H1 (cell line): ENCODE results near the gene PPP1CB. TPM values are rescaled to one million over a fixed set of nuclear protein-coding genes. Genes with fewer than 3 reads are reported as not detected.
"Not testable (repeated sequence)": the region's sequence is repeated elsewhere in the genome, so short reads cannot be mapped to it uniquely, and the experiment has no call there.

ENCODE experiments used
- CTCF ChIA-PET: fragments of 300-600 bp; sonication (Branson Sonifier 250); formaldehyde crosslinking; loops from one replicate; lab custom pipeline; 2021; ENCODE audit not compliant: partially characterized antibody; lab: Charles Lee
- POLR2A ChIA-PET: fragments of 300-600 bp; sonication (Branson Sonifier 250); formaldehyde crosslinking; loops from one replicate; lab custom pipeline; 2021; ENCODE audit warnings: inconsistent platforms; ENCODE audit not compliant: partially characterized antibody; lab: Charles Lee
- DNase-seq, 2 experiments: peaks; one replicate each; pipeline versions ENCODE4 v3.0.0 to v3.0.0-alpha.2; 2010 to 2022; ENCODE audit warnings: low spot score in 2 of 2, low read depth in 1 of 2, mixed read lengths in 1 of 2
- FAIRE-seq: peaks from 2 replicates; lab custom pipeline; 2011; peaks lifted over from hg19 to GRCh38; lab: Jason Lieb, UNC
- H2AFZ ChIP-seq: 2 replicates; pipeline ENCODE4 v1.8.1; 2012; ENCODE audit warnings: low read length, inconsistent platforms
- H2AK5ac ChIP-seq: 2 replicates; pipeline ENCODE4 v1.6.1; 2013; ENCODE audit warnings: low read depth, low read length
- H2BK120ac ChIP-seq: replicated peaks from 2 replicates; pipeline ENCODE3; 2013; ENCODE audit warnings: low read depth, low read length, inconsistent platforms
- H2BK12ac ChIP-seq: 2 replicates; pipeline ENCODE4 v1.6.1; 2013; ENCODE audit warnings: low read depth, low read length
- H2BK15ac ChIP-seq: 2 replicates; pipeline ENCODE4 v1.6.1; 2013; ENCODE audit warnings: low read length
- H2BK20ac ChIP-seq: 2 replicates; pipeline ENCODE4 v1.6.1; 2013; ENCODE audit warnings: low read length
- H2BK5ac ChIP-seq: 2 replicates; pipeline ENCODE4 v1.6.1; 2013; ENCODE audit warnings: low read depth, low read length
- H3K14ac ChIP-seq: 2 replicates; pipeline ENCODE4 v1.6.1; 2013; ENCODE audit warnings: inconsistent platforms; ENCODE audit not compliant: insufficient read length
- H3K18ac ChIP-seq: 2 replicates; pipeline ENCODE4 v1.6.1; 2013; ENCODE audit warnings: low read length; ENCODE audit errors: extremely low read depth
- H3K23ac ChIP-seq: 2 replicates; pipeline ENCODE4 v1.6.1; 2013; ENCODE audit warnings: inconsistent platforms; ENCODE audit not compliant: insufficient read length
- H3K23me2 ChIP-seq: 2 replicates; pipeline ENCODE4 v1.6.1; 2013; ENCODE audit warnings: low read depth, low read length
- H3K27ac ChIP-seq: 2 replicates; pipeline ENCODE4 v1.6.1; 2011; ENCODE audit warnings: low read depth, low read length, inconsistent platforms
- H3K27me3 ChIP-seq, 4 experiments: replicated peaks in 1 of 4; 1 replicate in 1 of 4; 2 replicates in 3 of 4; pipeline versions ENCODE4 v1.6.1 to v1.8.1; 2011 to 2013; ENCODE audit warnings: low read length in 3 of 4, mild to moderate bottlenecking in 3 of 4, inconsistent platforms in 2 of 4, mixed read lengths in 2 of 4, moderate library complexity in 1 of 4; ENCODE audit not compliant: control insufficient read depth in 3 of 4, insufficient read depth in 3 of 4; ENCODE audit errors: extremely low read depth in 1 of 4
- H3K36me3 ChIP-seq, 4 experiments: 2 replicates each; pipeline versions ENCODE4 v1.6.1 to v1.8.1; 2011 to 2013; ENCODE audit warnings: mild to moderate bottlenecking in 4 of 4, low read length in 3 of 4, moderate library complexity in 2 of 4, control low read depth in 1 of 4, inconsistent platforms in 1 of 4; ENCODE audit not compliant: insufficient read depth in 4 of 4, control insufficient read depth in 2 of 4
- H3K4ac ChIP-seq: replicated peaks from 2 replicates; pipeline ENCODE3; 2013; ENCODE audit warnings: low read length, low read depth, mixed read lengths, inconsistent platforms; ENCODE audit not compliant: insufficient read length
- H3K4me1 ChIP-seq, 4 experiments: replicated peaks in 1 of 4; 1 replicate in 1 of 4; 2 replicates in 3 of 4; pipeline versions ENCODE4 v1.6.1 to v1.8.1; 2011 to 2013; ENCODE audit warnings: low read length in 3 of 4, inconsistent platforms in 2 of 4, mixed read lengths in 1 of 4; ENCODE audit not compliant: insufficient read depth in 4 of 4, control insufficient read depth in 3 of 4
- H3K4me2 ChIP-seq, 2 experiments: 2 replicates each; pipeline versions ENCODE4 v1.6.1 to v1.8.1; 2011 to 2013; ENCODE audit warnings: low read depth in 2 of 2, low read length in 2 of 2, control low read depth in 1 of 2, inconsistent platforms in 1 of 2, mild to moderate bottlenecking in 1 of 2; ENCODE audit not compliant: insufficient read depth in 1 of 2
- H3K4me3 ChIP-seq, 4 experiments: fragments of 200-600, 300-600 bp in 1 of 4; sonication (generic), shearing (Covaris generic), sonication (Bioruptor Twin) in 1 of 4; 2 replicates each; pipeline versions ENCODE4 v1.5.1 to v1.8.1; 2011 to 2016; ENCODE audit warnings: low read length in 4 of 4, low read depth in 3 of 4, control low read depth in 2 of 4, inconsistent platforms in 2 of 4, mild to moderate bottlenecking in 2 of 4, mixed read lengths in 1 of 4, moderate library complexity in 1 of 4; ENCODE audit not compliant: insufficient read depth in 2 of 4; ENCODE audit errors: extremely low read depth in 1 of 4
- H3K56ac ChIP-seq: replicated peaks from 2 replicates; pipeline ENCODE3; 2013; ENCODE audit warnings: low read depth, mild to moderate bottlenecking, mixed read lengths, low read length, inconsistent platforms; ENCODE audit not compliant: insufficient read length
- H3K79me1 ChIP-seq: 2 replicates; pipeline ENCODE4 v1.6.1; 2013; ENCODE audit warnings: low read depth, low read length, control low read depth
- H3K79me2 ChIP-seq, 2 experiments: 2 replicates each; pipeline versions ENCODE4 v1.6.1 to v1.8.1; 2012 to 2013; ENCODE audit warnings: low read length in 2 of 2, mild to moderate bottlenecking in 2 of 2, inconsistent platforms in 1 of 2; ENCODE audit not compliant: insufficient read depth in 2 of 2, control insufficient read depth in 1 of 2
- H3K9ac ChIP-seq, 4 experiments: replicated peaks in 1 of 4; 1 replicate in 1 of 4; 2 replicates in 3 of 4; pipeline versions ENCODE4 v1.6.1 to v1.8.1; 2011 to 2013; ENCODE audit warnings: low read depth in 3 of 4, low read length in 3 of 4, control low read depth in 2 of 4, mild to moderate bottlenecking in 2 of 4, moderate library complexity in 2 of 4, inconsistent platforms in 1 of 4; ENCODE audit errors: extremely low read depth in 1 of 4
- H3K9me3 ChIP-seq, 2 experiments: 2 replicates each; pipeline versions ENCODE4 v1.6.1 to v1.8.1; 2012 to 2013; ENCODE audit warnings: mild to moderate bottlenecking in 2 of 2, moderate library complexity in 2 of 2, control low read depth in 1 of 2, inconsistent platforms in 1 of 2, low read depth in 1 of 2, low read length in 1 of 2, mixed read lengths in 1 of 2; ENCODE audit not compliant: insufficient read depth in 2 of 2
- H4K20me1 ChIP-seq, 2 experiments: replicated peaks in 1 of 2; 2 replicates each; pipeline versions ENCODE3 to v1.8.1; 2011 to 2013; ENCODE audit warnings: inconsistent platforms in 2 of 2, low read length in 2 of 2, mild to moderate bottlenecking in 1 of 2; ENCODE audit not compliant: insufficient read depth in 2 of 2, control insufficient read depth in 1 of 2
- H4K5ac ChIP-seq: 2 replicates; pipeline ENCODE4 v1.6.1; 2013; ENCODE audit warnings: low read length, low read depth, mixed read lengths, inconsistent platforms; ENCODE audit not compliant: insufficient read length
- H4K8ac ChIP-seq: 2 replicates; pipeline ENCODE4 v1.8.0; 2013; ENCODE audit warnings: mild to moderate bottlenecking, moderate library complexity, low read length, inconsistent platforms; ENCODE audit not compliant: insufficient read depth; ENCODE audit errors: extremely low read depth
- H4K91ac ChIP-seq: replicated peaks from 2 replicates; pipeline ENCODE3; 2013; ENCODE audit warnings: low read length, mixed read lengths, inconsistent platforms; ENCODE audit not compliant: insufficient read length
- WGBS, 2 experiments: shearing (Covaris generic) in 1 of 2; methylation state at CpG; one replicate each; pipeline versions ENCODE4 v1.1.6 to v1.1.7; 2013 to 2015; ENCODE audit warnings: low lambda C conversion rate in 2 of 2, mixed read lengths in 2 of 2, inconsistent platforms in 1 of 2, low coverage in 1 of 2, missing lambda C conversion rate in 1 of 2; ENCODE audit not compliant: insufficient replicate concordance in 2 of 2, insufficient coverage in 1 of 2, insufficient read length in 1 of 2; ENCODE audit errors: extremely low coverage in 1 of 2, missing lambda C conversion rate in 1 of 2; 5-methylcytosine and 5-hydroxymethylcytosine counted together
- polyA plus RNA-seq, 7 experiments: library from polyadenylated mRNA; depleted of rRNA in 3 of 7; stranded (reverse) in 5 of 7; unstranded in 2 of 7; fragments of >200 nt in 5 of 7; fragments of 200-250 nt in 2 of 7; gene quantifications; 1 replicate in 5 of 7; 2 replicates in 1 of 7; 4 replicates in 1 of 7; pipeline versions ENCODE4 v1.2.1 to v1.2.3, GENCODE V29; 2011 to 2013; ENCODE audit warnings: missing spikeins in 2 of 7, mixed read lengths in 2 of 7
- total RNA-seq: library from RNA; stranded (reverse); fragmentation: NEBNext Ultra II Directional; extraction: Animal tissue kit (Norgen Biotek cat#: 25700); gene quantifications from 2 replicates; pipeline ENCODE4 v1.2.1, GENCODE V29; 2021

PPP1CB gene
- total and polyA plus RNA-seq, 2 of the 8 experiments (the other 6 are each of a cell fraction or from before 2014, with no cell fraction given) = 30.7 to 158 TPM

- H4K91ac ChIP-seq, H2BK20ac ChIP-seq, H3K4me3 ChIP-seq, H3K27me3 ChIP-seq, H3K27ac ChIP-seq, FAIRE-seq, H2BK120ac ChIP-seq, H3K9ac ChIP-seq, H3K36me3 ChIP-seq, H3K23me2 ChIP-seq, H3K4ac ChIP-seq, DNase-seq, H3K4me1 ChIP-seq, H2BK5ac ChIP-seq, H3K23ac ChIP-seq, H3K14ac ChIP-seq, H3K56ac ChIP-seq, H3K18ac ChIP-seq, H3K4me2 ChIP-seq, H3K79me2 ChIP-seq, H4K8ac ChIP-seq, H3K79me1 ChIP-seq, H2AFZ ChIP-seq, H2AK5ac ChIP-seq, H2BK15ac ChIP-seq, H2BK12ac ChIP-seq, H4K5ac ChIP-seq, H3K9me3 ChIP-seq, H4K20me1 ChIP-seq: not testable (repeated sequence)
- 91% methylated on average over 6 of the region's 6 CpGs; no CpG with 5 or more reads in 1 of the 2 experiments for WGBS, 2 experiments
- CTCF ChIA-PET = interaction anchor here (0.6 to 2.1 kb wide), 3 partner anchors 9 to 148 kb away, joined by 3 to 5 read pairs (median 4); no protein-coding TSS in a partner anchor
- POLR2A ChIA-PET = interaction anchor here (1.1 kb wide), 1 partner anchor 9 kb away, joined by 3 read pairs; the partner anchor contains the start of gene PPP1CB
Observed at GRCh38 chr2:28742619-28743018, 9.0 kb upstream of the PPP1CB start.
